NCI-H2196 treated with DMSO at 0.1 percent for 48 hours (cell line): ENCODE results near the gene CCK.

ENCODE experiments used
- DNase-seq: peaks from one replicate; lab custom pipeline; 2025; ENCODE audit not compliant: unreplicated experiment; lab: John Stamatoyannopoulos, UW

CCK gene

GRCh38 chr3:42269647-42270046 is 3.7 kb upstream of the CCK start:
- no peak for DNase-seq

DNA sequence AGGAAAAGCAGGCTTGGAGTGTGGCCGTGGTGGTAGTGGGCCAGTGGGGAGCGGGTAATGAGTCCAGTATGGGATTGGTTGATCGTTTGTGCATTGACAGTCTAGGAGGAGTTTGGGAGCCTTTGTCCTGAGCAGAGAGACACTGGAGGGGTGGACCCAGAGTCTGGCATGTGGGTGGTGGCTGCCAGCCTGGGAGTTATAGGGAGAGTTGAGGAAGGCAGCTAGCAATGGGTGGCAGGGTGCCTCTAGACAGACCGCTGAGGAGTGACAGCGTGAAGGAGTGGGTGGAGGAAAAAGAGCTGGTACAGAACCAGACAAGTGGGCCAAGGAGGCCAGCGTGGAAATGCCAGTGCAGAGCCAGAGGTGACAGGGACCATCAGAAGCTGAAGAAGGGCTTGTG is 1.9 kb upstream of the CCK start:
- no peak for DNase-seq

GRCh38 chr3:42265059-42265991 is 660 bp downstream of the CCK start:
- no peak for DNase-seq

DNA sequence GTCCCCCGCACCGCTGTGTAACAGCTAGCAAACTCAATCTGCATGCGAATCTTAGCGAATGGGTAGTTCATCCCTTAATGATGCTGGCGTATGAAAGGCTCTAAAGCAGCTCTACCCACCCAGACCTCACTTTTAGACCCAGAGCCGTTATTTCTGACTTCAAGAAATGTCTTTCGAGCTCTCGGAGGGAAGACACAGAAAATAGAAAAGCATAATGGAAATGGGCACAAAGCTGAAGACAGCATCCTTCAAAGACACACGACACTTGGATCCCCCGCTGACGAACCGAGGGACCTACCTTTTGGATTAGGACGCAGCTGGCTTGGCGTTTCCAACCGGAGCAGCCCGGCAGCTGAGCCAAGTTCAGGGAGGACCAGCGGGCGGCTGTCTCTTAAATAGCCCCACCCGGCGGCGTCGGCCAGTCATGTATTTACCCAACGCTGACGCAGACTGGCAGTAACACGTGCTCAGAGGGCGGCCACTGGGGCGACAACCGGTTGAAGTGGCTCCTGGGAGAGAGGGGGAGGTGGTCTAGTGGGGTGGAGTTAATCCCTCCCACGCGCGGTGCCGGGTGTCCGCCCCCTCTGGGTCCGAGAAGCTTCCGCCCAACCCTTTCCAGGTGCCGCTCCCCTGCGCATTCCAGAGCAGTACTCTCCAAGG is 1.5 kb downstream of the CCK start:
- DNase-seq = peak; percentile 1

GRCh38 chr3:42263354-42264346 is 2.3 kb downstream of the CCK start:
- DNase-seq = no peak

DNA sequence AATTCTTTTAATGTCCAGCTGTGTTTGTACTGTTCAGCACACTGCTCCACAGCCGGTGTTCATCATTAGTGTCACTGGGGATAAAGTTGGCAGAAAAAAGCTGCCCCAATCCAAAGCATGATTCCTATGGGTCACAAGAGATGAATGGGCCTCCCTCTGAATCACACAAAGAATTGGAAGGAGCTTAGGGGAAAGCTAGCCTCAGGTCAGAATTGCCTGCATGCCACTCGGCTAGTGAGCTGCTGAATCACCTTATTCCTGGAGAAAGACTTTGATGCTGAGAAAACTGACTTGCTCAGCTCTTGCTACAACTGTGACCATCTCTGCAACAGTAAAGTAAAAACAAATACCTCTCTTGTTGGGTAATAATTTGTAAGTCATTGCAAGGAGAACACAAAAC is 3.5 kb downstream of the CCK start:
- no peak for DNase-seq

- no peak for DNase-seq
These were observed 9.0 kb downstream of the CCK start for GRCh38 chr3:42257007-42257406.

GRCh38 chr3:42256135-42256819 is 9.7 kb downstream of the CCK start:
- DNase-seq = no peak

- no peak for DNase-seq
These were observed 11.4 kb downstream of the CCK start for GRCh38 chr3:42254566-42254965.

DNA sequence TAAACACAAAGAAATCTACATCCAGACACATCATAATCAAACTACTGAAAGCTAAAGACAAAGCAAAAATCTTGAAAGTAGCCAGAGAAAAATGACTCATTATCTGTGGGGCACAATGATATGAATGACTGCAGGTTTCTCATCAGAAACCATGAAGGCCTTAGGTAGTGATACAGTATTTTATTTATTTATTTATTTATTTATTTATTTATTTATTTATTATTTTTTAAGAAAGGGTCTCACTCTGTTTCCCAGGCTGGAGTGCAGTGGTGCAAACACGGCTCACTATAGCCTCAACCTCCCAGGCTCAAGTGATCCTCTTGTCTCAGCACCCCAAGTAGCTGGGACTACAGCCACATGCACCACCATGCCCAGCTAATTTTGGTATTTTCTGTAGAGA is 15.2 kb downstream of the CCK start:
- DNase-seq = no peak

- DNase-seq = peak; percentile 1
These were observed 18.4 kb downstream of the CCK start for GRCh38 chr3:42247576-42248027.

DNA sequence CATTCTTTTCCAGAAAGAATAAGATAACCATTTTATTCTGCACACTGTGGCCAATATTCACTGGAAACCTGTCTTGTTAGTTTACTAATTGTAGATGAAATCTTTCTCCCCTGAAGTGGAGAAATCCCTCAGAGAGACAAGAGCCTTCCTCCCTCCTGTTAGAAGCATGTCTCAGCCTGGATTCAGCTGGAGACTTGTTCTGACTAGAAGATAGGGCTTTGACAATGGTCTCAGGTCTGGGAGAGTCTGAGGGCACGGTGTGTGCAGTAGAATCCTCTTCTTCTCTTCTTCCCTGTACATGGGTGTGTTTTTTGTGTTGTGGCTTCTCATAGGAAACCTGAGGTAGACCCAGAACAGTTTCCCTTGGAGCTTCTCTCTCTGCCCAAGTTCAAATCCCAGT is 19.9 kb downstream of the CCK start:
- DNase-seq = no peak

DNA sequence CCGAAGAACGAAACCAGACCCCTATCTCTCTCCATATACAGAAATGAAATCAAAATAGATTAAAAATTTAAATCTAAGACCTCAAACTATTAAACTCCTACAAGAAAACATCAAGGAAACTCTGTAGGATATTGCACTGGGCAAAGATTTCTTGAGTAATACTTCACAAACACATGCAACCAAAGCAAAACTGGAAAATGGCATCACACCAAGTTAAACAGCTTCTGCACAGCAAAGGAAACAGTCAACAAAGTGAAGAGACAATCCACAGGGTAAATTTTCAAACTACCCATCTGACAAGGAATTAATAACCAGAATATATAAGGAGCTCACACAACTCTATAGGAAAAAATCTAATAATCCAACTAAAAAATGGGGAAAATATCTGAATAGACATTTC is 29.4 kb downstream of the CCK start:
- DNase-seq = no peak

- no peak for DNase-seq
These were observed 30.5 kb downstream of the CCK start for GRCh38 chr3:42235532-42235931.

DNA sequence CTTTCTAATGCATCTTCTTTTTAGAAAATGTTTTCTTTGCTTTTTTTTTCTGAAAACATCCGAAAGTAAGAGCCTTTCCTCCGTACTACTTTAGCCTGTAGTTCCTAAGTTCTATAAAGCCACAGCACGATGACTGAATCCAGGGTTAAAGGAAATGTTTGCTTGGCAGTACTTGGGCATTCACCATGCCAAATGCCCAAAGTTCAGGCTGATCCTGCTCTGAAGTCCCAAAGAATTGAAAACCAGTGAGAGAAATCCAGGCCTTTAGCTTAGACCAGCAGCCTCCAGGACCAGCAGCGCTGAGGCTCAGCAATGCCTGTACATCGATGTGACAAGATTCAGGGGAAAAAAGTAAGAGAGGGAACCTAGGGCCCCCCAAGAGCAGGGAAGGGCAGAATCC is 35.1 kb downstream of the CCK start:
- DNase-seq = no peak

- no peak for DNase-seq
These were observed 35.9 kb downstream of the CCK start for GRCh38 chr3:42229942-42230688.

GRCh38 chr3:42229266-42229941 is 36.6 kb downstream of the CCK start:
- no peak for DNase-seq

DNA sequence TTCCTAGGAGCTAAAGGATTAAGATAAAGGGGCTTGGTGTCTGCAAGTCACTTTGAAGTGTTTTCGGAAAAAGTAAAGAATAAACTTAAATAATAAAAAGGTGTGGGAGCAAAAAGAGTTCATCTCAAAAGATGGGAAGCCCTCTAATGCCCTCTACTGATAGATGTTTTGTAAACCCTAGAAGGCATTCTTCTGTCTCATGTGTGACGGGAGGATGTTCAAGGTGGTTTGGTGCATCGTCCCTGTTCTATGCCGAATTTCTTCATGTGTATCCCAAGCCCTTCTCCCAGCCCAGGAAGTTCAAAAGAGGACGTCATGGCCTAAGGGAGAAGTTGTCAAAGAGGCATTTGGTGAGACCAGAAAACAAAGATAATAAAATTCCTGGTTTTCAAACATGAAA is 37.2 kb downstream of the CCK start:
- DNase-seq = no peak
